Mucosa of descending colon (tissue), 3 donors: Measurements from ENCODE around the gene SCAI. TPM values are rescaled to one million over a fixed set of nuclear protein-coding genes. Genes with fewer than 3 reads are reported as not detected.
A peak's percentile ranks its signal among the peaks of the same experiment; 100 is the strongest.

ENCODE experiments used
- ATAC-seq: fragments of 200-7000 bp; cut with Tn5 transposase; one replicate; pipeline ENCODE4 v1.9.1; 2020; ENCODE audit warnings: mild to moderate bottlenecking, moderate library complexity
- DNase-seq, 3 donors: peaks; one replicate each; pipeline ENCODE4 v3.0.0-alpha.2; 2020
- H3K36me3 ChIP-seq: fragments of 200-600 bp; one replicate; pipeline ENCODE4 v1.8.0; 2021; ENCODE audit warnings: low read depth, mild to moderate bottlenecking
- H3K4me1 ChIP-seq: fragments of 200-600 bp; one replicate; pipeline ENCODE4 v1.8.0; 2021; ENCODE audit warnings: low read depth, mild to moderate bottlenecking
- H3K4me3 ChIP-seq: fragments of 200-600 bp; one replicate; pipeline ENCODE4 v1.8.0; 2021; ENCODE audit warnings: mild to moderate bottlenecking
- H3K9me3 ChIP-seq: fragments of 200-600 bp; one replicate; pipeline ENCODE4 v1.8.0; 2021; ENCODE audit warnings: mild to moderate bottlenecking
- CTCF ChIP-seq: fragments of 200-600 bp; IDR thresholded peaks from one replicate; pipeline ENCODE4 v1.8.0; 2022; ENCODE audit warnings: antibody characterized with exemption, mild to moderate bottlenecking
- intact Hi-C, 2 donors: fragments of 100-400 bp; cut with DNase I in 1 of 2; cut with micrococcal nuclease in 1 of 2; formaldehyde crosslinking; loops; one replicate each; pipeline versions ENCODE4 v1.11.0 to v1.11.1; 2022; cut with DNase I, micrococcal nuclease
- total RNA-seq, 3 donors: library from RNA; stranded (reverse); fragmentation: NEBNext Ultra II Directional in 2 of 3; extraction: Animal tissue kit (Norgen Biotek cat#: 25700) in 2 of 3; gene quantifications; one replicate each; pipeline versions ENCODE4 v1.2.1 to v1.2.4, GENCODE V29; 2021 to 2023
- donor health status: DM: no; HTN: no; CAD: no; lungs with moderate emphysema.
- donor health status: DM: no; HTN: no; CAD: no.
- donor health status: DM: no; HTN: yes; CAD: no.

Gene SCAI
- total RNA-seq, 3 donors from 2014 or later, result 6.3 to 11.7 (median 8.8) TPM

DNA sequence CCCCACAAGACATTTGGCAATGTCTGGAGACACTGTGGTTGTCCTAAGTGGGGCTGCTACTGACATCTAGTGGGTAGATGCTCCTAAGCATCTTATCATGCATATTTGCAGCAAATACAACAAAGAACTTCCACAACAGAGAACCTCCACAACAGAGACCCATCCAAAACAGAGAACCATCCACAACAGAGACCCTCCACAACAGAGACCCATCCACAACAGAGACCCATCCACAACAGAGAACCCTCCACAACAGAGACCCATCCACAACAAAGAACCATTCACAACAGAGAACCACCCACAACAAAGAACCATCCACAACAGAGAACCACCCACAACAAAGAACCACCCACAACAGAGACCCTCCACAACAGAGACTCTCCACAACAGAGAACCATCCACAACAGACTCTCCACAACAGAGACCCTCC, 248.6 kb downstream of the SCAI start:
- ATAC-seq (no peak), DNase-seq (peak in 1 of 3 donors; percentile 12)
- intact Hi-C loops, result no loop called here
- H3K9me3 ChIP-seq, result no peaks in the 10 kb centered on the region
- H3K4me1 ChIP-seq, result no peaks in the 10 kb centered on the region
- H3K36me3 ChIP-seq, result no peaks in the 10 kb centered on the region
- no peak for TF ChIP-seq CTCF
- no peak overlapping the region for H3K4me3 ChIP-seq

DNA sequence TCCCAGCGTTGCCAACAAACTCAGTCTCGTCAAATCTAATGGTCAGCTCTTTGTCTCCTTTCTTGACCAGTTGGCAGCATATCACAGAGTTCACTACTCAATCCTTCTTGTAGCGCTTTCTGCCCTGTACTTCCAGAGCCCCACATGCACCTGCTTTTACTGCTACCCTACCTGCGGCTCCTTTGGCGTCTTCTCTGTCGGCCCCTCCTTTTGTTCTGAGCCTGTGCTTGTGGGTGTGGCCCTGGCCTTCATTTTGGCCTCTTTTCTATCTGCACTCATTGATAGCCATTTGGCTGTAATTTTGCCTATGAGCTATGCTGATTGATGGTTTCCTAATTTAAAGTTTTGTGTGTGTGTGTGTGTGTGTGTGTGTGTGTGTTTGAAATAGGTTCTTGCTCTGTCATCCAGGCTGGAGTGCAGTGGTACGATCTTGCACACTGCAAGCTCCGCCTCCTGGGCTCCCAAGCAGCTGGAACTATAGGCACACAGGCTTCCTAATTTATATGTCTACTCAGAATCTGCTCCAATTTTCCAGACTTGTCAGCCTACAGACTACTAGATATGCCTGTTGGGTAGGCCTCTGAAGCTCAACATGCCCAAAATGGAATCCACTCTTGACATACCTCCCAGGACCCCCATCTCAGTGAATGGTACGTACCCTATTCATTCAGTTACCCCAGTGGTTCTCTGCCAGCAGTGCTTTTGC, 249.1 kb downstream of the SCAI start:
- DNase-seq, result no peak
- intact Hi-C loops, result no loop called here
- Histone ChIP-seq H3K9me3 (no peaks in the 10 kb centered on the region), H3K4me1 (no peaks in the 10 kb centered on the region), H3K4me3 (no peak overlapping the region), H3K36me3 (no peaks in the 10 kb centered on the region)
- ATAC-seq, result no peak
- TF ChIP-seq CTCF, result no peak

Other genes starting within 250 kb of the SCAI start
- gene GOLGA1, start 202.4 kb downstream of the SCAI start, total RNA-seq, result 10 to 100 TPM; 23.6 to 37.1 (median 31.2) TPM
- gene PPP6C, start 46.3 kb upstream of the SCAI start, total RNA-seq, result 10 to 100 TPM; 41.8 to 47.6 (median 45.4) TPM
- 10 to 100 TPM; 11.6 to 12.9 (median 12.1) TPM for gene RABEPK, start 57.0 kb upstream of the SCAI start, total RNA-seq
- gene HSPA5, start 97.8 kb upstream of the SCAI start, total RNA-seq, result 100 to 1,000 TPM; 119 to 194 (median 150) TPM
- gene GAPVD1, start 118.3 kb upstream of the SCAI start, total RNA-seq, result 10 to 100 TPM; 40.8 to 55.1 (median 41.4) TPM